H1 (cell line): ENCODE data around the gene TMEM114.

Source experiments
- CBX5 ChIP-seq: fragments of 300-800, 300-1000 bp; sonication (generic); IDR thresholded peaks from 2 replicates; pipeline ENCODE4 v1.7.1; 2016; ENCODE audit warnings: antibody characterized with exemption, low read length, low read depth
- CEBPB ChIP-seq: IDR thresholded peaks from 2 replicates; pipeline ENCODE4 v1.6.1; 2012; ENCODE audit warnings: low read depth, low read length
- CTCF ChIP-seq, 3 experiments: IDR thresholded peaks; 1 replicate in 2 of 3; 2 replicates in 1 of 3; pipeline versions ENCODE4 v1.5.1 to v1.6.1; 2011; ENCODE audit warnings: low read length in 3 of 3, mild to moderate bottlenecking in 3 of 3, inconsistent platforms in 2 of 3, low read depth in 1 of 3, moderate library complexity in 1 of 3; ENCODE audit not compliant: insufficient read depth in 1 of 3; ENCODE audit errors: control extremely low read depth in 1 of 3
- EP300 ChIP-seq, 2 experiments: IDR thresholded peaks; 1 replicate in 1 of 2; 2 replicates in 1 of 2; pipeline ENCODE4 v1.6.1; 2011 to 2012; ENCODE audit warnings: low read depth in 2 of 2, low read length in 2 of 2, mild to moderate bottlenecking in 2 of 2, borderline replicate concordance in 1 of 2, inconsistent platforms in 1 of 2, moderate library complexity in 1 of 2
- EZH2 ChIP-seq: fragments of 200-600 bp; sonication (generic); IDR thresholded peaks from 2 replicates; pipeline ENCODE4 v1.7.1; 2012; ENCODE audit warnings: low read depth, mild to moderate bottlenecking, moderate library complexity, low read length, inconsistent platforms; ENCODE audit not compliant: severe bottlenecking
- FOSL1 ChIP-seq: IDR thresholded peaks from 2 replicates; pipeline ENCODE4 v1.6.1; 2011; ENCODE audit warnings: mild to moderate bottlenecking, low read depth, low read length, moderate library complexity; ENCODE audit not compliant: insufficient read depth
- MAFK ChIP-seq: IDR thresholded peaks from 2 replicates; pipeline ENCODE4 v1.6.1; 2012; ENCODE audit warnings: low read depth, mild to moderate bottlenecking, improper control_type of control experiment, low read length
- POLR2A ChIP-seq, 2 experiments: IDR thresholded peaks; 1 replicate in 1 of 2; 2 replicates in 1 of 2; pipeline ENCODE4 v1.6.1; 2011; ENCODE audit warnings: low read depth in 2 of 2, low read length in 2 of 2, mild to moderate bottlenecking in 2 of 2; ENCODE audit errors: control extremely low read depth in 1 of 2
- POLR2AphosphoS5 ChIP-seq: IDR thresholded peaks from 2 replicates; pipeline ENCODE4 v1.6.1; 2011; ENCODE audit warnings: low read depth, low read length
- SIN3A ChIP-seq, 2 experiments: IDR thresholded peaks in 1 of 2; conservative IDR thresholded peaks in 1 of 2; 2 replicates each; pipeline ENCODE4 v1.6.1; 2011 to 2012; ENCODE audit warnings: low read length in 2 of 2, improper control_type of control experiment in 1 of 2, low read depth in 1 of 2, mild to moderate bottlenecking in 1 of 2

- TF ChIP-seq EZH2 (no peak), POLR2AphosphoS5 (no peak), SIN3A (conservative IDR thresholded peaks at IDR 0.05 in 1 of 2, IDR thresholded peaks at IDR 0.05 in 1 of 2; ENCODE audit: low read depth in 1 of 2, low read length in 2 of 2) (no peak), CTCF (IDR thresholded peaks at IDR 0.05; ENCODE audit: control extremely low read depth in 1 of 3, insufficient read depth in 1 of 3, low read depth in 1 of 3, low read length in 3 of 3) (no peak), MAFK (no peak), POLR2A (IDR thresholded peaks at IDR 0.05; ENCODE audit: control extremely low read depth in 1 of 2, low read depth in 2 of 2, low read length in 2 of 2) (no peak), CEBPB (no peak), EP300 (IDR thresholded peaks at IDR 0.05; ENCODE audit: borderline replicate concordance in 1 of 2, low read depth in 2 of 2, low read length in 2 of 2) (no peak), CBX5 (no peak), FOSL1 (no peak)
These were observed 56.8 kb downstream of the TMEM114 start for GRCh38 chr16:8533509-8533908.
